Measurements from ENCODE around the gene MBD4. TPM values are rescaled to one million over a fixed set of nuclear protein-coding genes. Genes with fewer than 3 reads are reported as not detected.

Gene MBD4
- polyA plus RNA-seq, 2 of the 4 experiments (the other 2 are of a cell fraction) = 32.7 to 49.7 TPM

- ChIA-PET POLR2A (no interaction called here), CTCF (interaction anchor here (0.7 to 1.3 kb wide), 4 partner anchors 10 to 39 kb away, joined by 3 to 8 read pairs (median 4); no protein-coding TSS in a partner anchor)
- Histone ChIP-seq H3K27ac (peak overlapping the region; percentile 16 to 67; a peak in 2 of 6 replicates), H3K4me2 (no peak overlapping the region), H3K4me1 (peaks cover 27% of the 10 kb centered on the region), H3K4me3 (no peak overlapping the region), H3K9me3 (no peaks in the 10 kb centered on the region)
- ATAC-seq (no peak), DNase-seq (ENCODE audit: low read depth in 1 of 2, low spot score in 1 of 2) (no peak), FAIRE-seq (no peak)
- 73% methylated on average over 1 of the region's 1 CpG for WGBS (ENCODE audit: missing lambda C conversion rate)
- TF ChIP-seq PHF8 (IDR thresholded peaks at IDR 0.05; ENCODE audit: borderline replicate concordance, low read depth) (no peak), ZNF302 (CRISPR knock-in tag; IDR thresholded peaks at IDR 0.05) (no peak), RAD21 (conservative IDR thresholded peaks at IDR 0.05 in 1 of 2, IDR thresholded peaks at IDR 0.05 in 1 of 2) (no peak), KDM1A (IDR thresholded peaks at IDR 0.05; ENCODE audit: low read depth) (0 out of 2 replicates have a peak, but pooled peaks have one; percentile 42), ZC3H11A (IDR thresholded peaks at IDR 0.05) (no peak)
These were observed 16.9 kb downstream of the MBD4 start for GRCh38 chr3:129422897-129423296.

DNA sequence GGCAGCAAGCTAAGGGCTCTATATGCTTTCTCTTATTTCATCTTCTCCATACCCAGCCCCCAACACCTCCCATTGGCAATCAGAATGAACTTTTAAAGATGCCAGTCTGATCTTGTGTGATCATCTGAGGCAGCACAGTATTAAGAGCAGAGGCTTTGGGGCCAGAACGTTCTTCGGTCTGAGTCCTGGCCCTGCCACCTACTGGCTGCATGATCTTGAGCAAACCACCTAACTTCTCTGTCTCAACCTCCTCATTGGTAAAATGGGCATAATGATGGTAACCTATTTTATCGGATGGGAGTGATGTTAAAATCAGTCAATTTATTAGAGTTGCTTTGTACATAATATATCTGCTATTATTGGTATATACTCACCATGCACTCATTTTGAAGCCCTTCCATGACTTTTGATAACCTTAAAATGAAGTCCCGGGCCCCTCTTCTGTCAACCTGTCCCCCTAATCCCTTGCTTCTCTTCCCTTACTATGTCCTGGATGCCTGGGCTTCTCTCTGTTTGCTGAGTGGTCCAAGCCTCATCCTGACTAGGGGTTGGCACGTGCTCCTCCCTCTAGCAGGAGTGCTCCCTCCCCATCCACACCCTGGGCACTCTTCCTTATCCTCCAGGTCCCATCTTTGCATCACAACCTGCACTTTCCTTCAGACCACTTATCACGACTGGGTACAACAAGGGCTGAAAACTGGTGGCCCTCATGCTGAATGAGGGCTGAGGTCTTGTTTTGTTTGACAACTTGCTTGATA lies 17.6 kb downstream of the MBD4 start:
- H3K4me1 ChIP-seq = peaks cover 30% of the 10 kb centered on the region
- 64% methylated on average over 6 of the region's 6 CpGs for WGBS (ENCODE audit: missing lambda C conversion rate)
- no peaks in the 10 kb centered on the region for H3K9me3 ChIP-seq
- TF ChIP-seq SMC3 (IDR thresholded peaks at IDR 0.05) (peak; percentile 37; the same call in 2 of the 3 replicates), TFCP2L1 (CRISPR knock-in tag; IDR thresholded peaks at IDR 0.05) (no peak), MAZ (IDR thresholded peaks at IDR 0.05; ENCODE audit: borderline replicate concordance, low read depth, low read length) (no peak), RAD21 (conservative IDR thresholded peaks at IDR 0.05 in 1 of 2, IDR thresholded peaks at IDR 0.05 in 1 of 2) (peak in 1 of 2 experiments; percentile 38; a peak in 2 of 5 replicates)
- TF ChIP-seq, protein P1, sequence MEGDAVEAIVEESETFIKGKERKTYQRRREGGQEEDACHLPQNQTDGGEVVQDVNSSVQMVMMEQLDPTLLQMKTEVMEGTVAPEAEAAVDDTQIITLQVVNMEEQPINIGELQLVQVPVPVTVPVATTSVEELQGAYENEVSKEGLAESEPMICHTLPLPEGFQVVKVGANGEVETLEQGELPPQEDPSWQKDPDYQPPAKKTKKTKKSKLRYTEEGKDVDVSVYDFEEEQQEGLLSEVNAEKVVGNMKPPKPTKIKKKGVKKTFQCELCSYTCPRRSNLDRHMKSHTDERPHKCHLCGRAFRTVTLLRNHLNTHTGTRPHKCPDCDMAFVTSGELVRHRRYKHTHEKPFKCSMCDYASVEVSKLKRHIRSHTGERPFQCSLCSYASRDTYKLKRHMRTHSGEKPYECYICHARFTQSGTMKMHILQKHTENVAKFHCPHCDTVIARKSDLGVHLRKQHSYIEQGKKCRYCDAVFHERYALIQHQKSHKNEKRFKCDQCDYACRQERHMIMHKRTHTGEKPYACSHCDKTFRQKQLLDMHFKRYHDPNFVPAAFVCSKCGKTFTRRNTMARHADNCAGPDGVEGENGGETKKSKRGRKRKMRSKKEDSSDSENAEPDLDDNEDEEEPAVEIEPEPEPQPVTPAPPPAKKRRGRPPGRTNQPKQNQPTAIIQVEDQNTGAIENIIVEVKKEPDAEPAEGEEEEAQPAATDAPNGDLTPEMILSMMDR (IDR thresholded peaks at IDR 0.05) = peak; percentile 22
- peak overlapping the region; percentile 16 to 26; a peak in 4 of 6 replicates for H3K27ac ChIP-seq
- no peak overlapping the region for H3K4me2 ChIP-seq
- DNase-seq (ENCODE audit: low read depth in 1 of 2, low spot score in 1 of 2) = peak in 1 of 2 experiments; percentile 40
- FAIRE-seq = no peak
- ChIA-PET POLR2A (no interaction called here), CTCF (interaction anchor here (0.7 to 2.6 kb wide), 6 partner anchors 9 to 38 kb away, joined by 3 to 13 read pairs (median 4); no protein-coding TSS in a partner anchor)
- ATAC-seq = peak in 1 of 2 experiments; percentile 74; a peak in 3 of 6 replicates
- no peak overlapping the region for H3K4me3 ChIP-seq

- POLR2A ChIA-PET = interaction anchor here (1.2 kb wide), 1 partner anchor 8 kb away, joined by 4 read pairs; no protein-coding TSS in a partner anchor
- CTCF ChIA-PET = interaction anchor here (1.2 to 2.6 kb wide), 4 partner anchors 9 to 37 kb away, joined by 3 to 13 read pairs (median 5); no protein-coding TSS in a partner anchor
- no peak for FAIRE-seq
These were observed 18.4 kb downstream of the MBD4 start for GRCh38 chr3:129421236-129421883.

More at GRCh38 chr3:129421236-129421883, 18.4 kb downstream of the MBD4 start:
- no peaks in the 10 kb centered on the region for H3K9me3 ChIP-seq
- DNase-seq (ENCODE audit: low read depth in 1 of 2, low spot score in 1 of 2) (no peak), ATAC-seq (no peak)
- 95% methylated on average over 6 of the region's 12 CpGs for WGBS (ENCODE audit: missing lambda C conversion rate)
- TF ChIP-seq EHMT2 (IDR thresholded peaks at IDR 0.05; ENCODE audit: low read depth) = no peak
- TF ChIP-seq KDM1A (IDR thresholded peaks at IDR 0.05; ENCODE audit: low read depth) = no peak
- TF ChIP-seq, protein P1 (IDR thresholded peaks at IDR 0.05) = no peak
- no peak for TF ChIP-seq POLR2AphosphoS2 (conservative IDR thresholded peaks at IDR 0.05; ENCODE audit: low read length)
- TF ChIP-seq CBX8 (IDR thresholded peaks at IDR 0.05) = no peak
- TF ChIP-seq HDAC2 (IDR thresholded peaks at IDR 0.05) = no peak
- TF ChIP-seq RNF2 (IDR thresholded peaks at IDR 0.05; ENCODE audit: borderline replicate concordance, low read depth) = no peak
- no peak for TF ChIP-seq TFCP2L1 (CRISPR knock-in tag; IDR thresholded peaks at IDR 0.05)
- TF ChIP-seq FOXS1 (CRISPR knock-in tag; IDR thresholded peaks at IDR 0.05) = no peak
- TF ChIP-seq ZSCAN20 (CRISPR knock-in tag; IDR thresholded peaks at IDR 0.05) = no peak
- TF ChIP-seq CBX2 (IDR thresholded peaks at IDR 0.05; ENCODE audit: borderline replicate concordance, low read depth) = no peak
- TF ChIP-seq HES2 (IDR thresholded peaks at IDR 0.05) = no peak
- TF ChIP-seq TP53 (CRISPR knock-in tag; IDR thresholded peaks at IDR 0.05) = no peak
- no peak for TF ChIP-seq POLR2A (IDR thresholded peaks at IDR 0.05; ENCODE audit: low read length)
- no peak for TF ChIP-seq ZC3H11A (IDR thresholded peaks at IDR 0.05)
- H3K27ac ChIP-seq = peak overlapping the region; percentile 16 to 26; a peak in 4 of 6 replicates
- no peak overlapping the region for H3K4me2 ChIP-seq
- H3K4me1 ChIP-seq = peaks cover 30% of the 10 kb centered on the region
- no peak overlapping the region for H3K4me3 ChIP-seq

Data from A549 (cell line).